ENCODE measurements around the gene NUP205. TPM values are rescaled to one million over a fixed set of nuclear protein-coding genes. Genes with fewer than 3 reads are reported as not detected.

Gene NUP205
- total RNA-seq, 4 donors from 2014 or later: 21.0 to 65.9 (median 47.6) TPM

- Histone ChIP-seq H3K9me3 (no peaks in the 10 kb centered on the region), H3K4me1 (no peaks in the 10 kb centered on the region), H3K36me3 (no peaks in the 10 kb centered on the region), H3K27ac (no peak overlapping the region), H3K4me3 (no peak overlapping the region), H3K27me3 (no peaks in the 10 kb centered on the region)
- TF ChIP-seq POLR2A (IDR thresholded peaks at IDR 0.05) (no peak), CTCF (IDR thresholded peaks at IDR 0.05) (no peak)
- no peak for DNase-seq
- intact Hi-C loops (cut with DNase I; ENCODE audit: low total_unique reads): no loop called here
These were observed 126.4 kb downstream of the NUP205 start for GRCh38 chr7:135684136-135684535.

- H3K27ac ChIP-seq: no peak overlapping the region
- no peak for TF ChIP-seq CTCF (IDR thresholded peaks at IDR 0.05)
- TF ChIP-seq POLR2A (IDR thresholded peaks at IDR 0.05): no peak
- no peaks in the 10 kb centered on the region for H3K27me3 ChIP-seq
- DNase-seq: no peak
- intact Hi-C loops (cut with DNase I; ENCODE audit: low total_unique reads): no loop called here
- no peak overlapping the region for H3K4me3 ChIP-seq
- no peaks in the 10 kb centered on the region for H3K9me3 ChIP-seq
- no peaks in the 10 kb centered on the region for H3K36me3 ChIP-seq
- no peaks in the 10 kb centered on the region for H3K4me1 ChIP-seq
These were observed 127.0 kb downstream of the NUP205 start for GRCh38 chr7:135684699-135685098.

- no peaks in the 10 kb centered on the region for H3K36me3 ChIP-seq
- no peak for DNase-seq
- H3K27me3 ChIP-seq: no peaks in the 10 kb centered on the region
- no peak overlapping the region for H3K27ac ChIP-seq
- TF ChIP-seq CTCF (IDR thresholded peaks at IDR 0.05): no peak
- no peak for TF ChIP-seq POLR2A (IDR thresholded peaks at IDR 0.05)
- H3K4me1 ChIP-seq: no peaks in the 10 kb centered on the region
- H3K4me3 ChIP-seq: no peak overlapping the region
- no peaks in the 10 kb centered on the region for H3K9me3 ChIP-seq
- intact Hi-C loops (cut with DNase I; ENCODE audit: low total_unique reads): no loop called here
These were observed 127.8 kb downstream of the NUP205 start for GRCh38 chr7:135685306-135686084.

- intact Hi-C loops (cut with DNase I; ENCODE audit: low total_unique reads): no loop called here
- Histone ChIP-seq H3K27me3 (no peaks in the 10 kb centered on the region), H3K27ac (no peak overlapping the region), H3K4me3 (no peak overlapping the region), H3K9me3 (no peaks in the 10 kb centered on the region), H3K4me1 (no peaks in the 10 kb centered on the region), H3K36me3 (no peaks in the 10 kb centered on the region)
- TF ChIP-seq POLR2A (IDR thresholded peaks at IDR 0.05) (no peak), CTCF (IDR thresholded peaks at IDR 0.05) (no peak)
- no peak for DNase-seq
These were observed 129.7 kb downstream of the NUP205 start for GRCh38 chr7:135687466-135687865.

- DNase-seq: no peak
- intact Hi-C loops (cut with DNase I; ENCODE audit: low total_unique reads): no loop called here
- TF ChIP-seq POLR2A (IDR thresholded peaks at IDR 0.05) (no peak), CTCF (IDR thresholded peaks at IDR 0.05) (no peak)
- H3K4me3 ChIP-seq: no peak overlapping the region
- no peaks in the 10 kb centered on the region for H3K4me1 ChIP-seq
- H3K36me3 ChIP-seq: no peaks in the 10 kb centered on the region
- H3K27me3 ChIP-seq: no peaks in the 10 kb centered on the region
- H3K27ac ChIP-seq: no peak overlapping the region
- H3K9me3 ChIP-seq: no peaks in the 10 kb centered on the region
These were observed 132.8 kb downstream of the NUP205 start for GRCh38 chr7:135690566-135690965.

All from uterus (tissue), 4 donors.